ENCODE data around the gene CHRM3. TPM values are rescaled to one million over a fixed set of nuclear protein-coding genes. Genes with fewer than 3 reads are reported as not detected.

Gene CHRM3
- total RNA-seq, 1 experiment from 2014 or later: 4.2 TPM

GRCh38 chr1:239388159-239388485, 1.8 kb downstream of the CHRM3 start:
- no peak overlapping the region for H4K5ac ChIP-seq (ENCODE audit: insufficient read length, low read depth, low read length)
- H3K27me3 ChIP-seq (ENCODE audit: insufficient read depth, low read length): peaks cover 7% of the 10 kb centered on the region; the same call in 1 of the 2 replicates
- H3K14ac ChIP-seq (ENCODE audit: insufficient read depth, low read length): no peak overlapping the region
- no peak overlapping the region for H3T11ph ChIP-seq (ENCODE audit: low read length)
- no peak overlapping the region for H3K23ac ChIP-seq (ENCODE audit: insufficient read length, low read depth, low read length)
- H2AK5ac ChIP-seq (ENCODE audit: insufficient read length, low read length): no peak overlapping the region
- no peaks in the 10 kb centered on the region; the same call in 1 of the 2 replicates for H3K4me1 ChIP-seq (ENCODE audit: insufficient read depth, low read length)
- H3K79me1 ChIP-seq (ENCODE audit: insufficient read depth, low read depth, low read length, poor library complexity, severe bottlenecking): no peaks in the 10 kb centered on the region
- no peaks in the 10 kb centered on the region for H4K20me1 ChIP-seq (ENCODE audit: control insufficient read depth, insufficient read depth, insufficient read length)
- Mint-ChIP-seq H3K27me3 (ENCODE audit: low read depth) (peaks cover 56% of the 10 kb centered on the region), H3K27ac (no peak overlapping the region), H3K4me1 (peaks cover 17 to 23% of the 10 kb centered on the region in 2 experiments), H3K36me3 (ENCODE audit: insufficient read depth in 1 of 3, low read depth in 3 of 3) (no peaks in the 10 kb centered on the region; a peak in 1 of 7 replicates), H3K9me3 (peaks cover 0 to 2% of the 10 kb centered on the region in 2 experiments; a peak in 3 of 5 replicates), H3K4me3 (peak overlapping the region; percentile 85 to 96)
- no peaks in the 10 kb centered on the region for H3K79me2 ChIP-seq (ENCODE audit: insufficient read depth, low read length)
- H3K4me2 ChIP-seq (ENCODE audit: insufficient read depth, insufficient read length, low read length): peak overlapping the region; percentile 66
- no peak overlapping the region for H3K27ac ChIP-seq (ENCODE audit: insufficient read length, low read depth, low read length)
- no peak overlapping the region for H2BK12ac ChIP-seq (ENCODE audit: insufficient read length, low read depth, low read length)
- no peak overlapping the region for H3K4ac ChIP-seq (ENCODE audit: low read depth, low read length)
- no peak for DNase-seq
- no peak overlapping the region for H3K18ac ChIP-seq (ENCODE audit: insufficient read length, low read depth, low read length)
- peaks cover 25% of the 10 kb centered on the region for H3K23me2 ChIP-seq (ENCODE audit: insufficient read length, low read depth, low read length, poor library complexity, severe bottlenecking)
- H2BK5ac ChIP-seq (ENCODE audit: insufficient read length, low read length): no peak overlapping the region
- H2AFZ ChIP-seq (ENCODE audit: low read length): no peak overlapping the region
- H2BK15ac ChIP-seq (ENCODE audit: low read depth, low read length): no peak overlapping the region
- H2BK120ac ChIP-seq (ENCODE audit: low read depth, low read length, poor library complexity, severe bottlenecking): no peak overlapping the region
- no CpG with 5 or more reads among the region's 5 CpGs for WGBS (ENCODE audit: extremely low coverage, insufficient read length, low lambda C conversion rate)
- H4K8ac ChIP-seq (replicated peaks; ENCODE audit: insufficient read length, low read depth, low read length): no peak overlapping the region
- no peak overlapping the region for H4K91ac ChIP-seq (ENCODE audit: insufficient read length, low read depth, low read length)
- no peak overlapping the region for H2BK20ac ChIP-seq (ENCODE audit: low read depth, low read length, poor library complexity, severe bottlenecking)
- no peak for TF ChIP-seq CTCF (conservative IDR thresholded peaks at IDR 0.05)
- H3K9me3 ChIP-seq (ENCODE audit: control insufficient read depth, low read depth, low read length): no peaks in the 10 kb centered on the region
- H3K56ac ChIP-seq (ENCODE audit: insufficient read length, low read depth, low read length): no peak overlapping the region
- no peak overlapping the region for H3K9ac ChIP-seq (ENCODE audit: extremely low read depth, insufficient read length, low read length)

Data from H9 (cell line).